ENCODE results near the gene CDK1.
"Not testable (repeated sequence)": the region's sequence is repeated elsewhere in the genome, so short reads cannot be mapped to it uniquely, and the experiment has no call there.

CDK1 gene

DNA sequence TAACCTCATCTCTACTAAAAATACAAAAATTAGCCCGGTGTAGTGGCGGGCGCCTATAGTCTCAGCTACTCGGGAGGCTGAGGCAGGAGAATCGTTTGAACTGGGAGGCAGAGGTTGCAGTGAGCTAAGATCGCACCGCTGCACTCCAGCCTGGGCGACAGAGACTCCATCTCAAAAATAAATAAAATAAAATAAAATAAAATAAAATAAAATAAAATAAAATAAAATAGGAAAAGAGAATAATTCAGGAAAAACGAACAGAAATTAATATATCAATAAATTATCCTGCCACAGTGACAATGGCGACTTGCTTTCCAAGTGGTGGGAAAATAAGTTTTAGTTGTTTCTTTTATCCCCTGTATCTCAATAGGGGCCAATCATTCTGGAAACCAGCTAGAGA, 62.9 kb downstream of the CDK1 start:
- H3K9ac ChIP-seq (ENCODE audit: low read depth, low read length); H3K4me3 ChIP-seq (ENCODE audit: low read depth, low read length); H3K27me3 ChIP-seq (ENCODE audit: control insufficient read depth, insufficient read depth, low read length); H3K9me3 ChIP-seq (ENCODE audit: control insufficient read depth, insufficient read depth, low read length); H3K36me3 ChIP-seq (ENCODE audit: control insufficient read depth, insufficient read depth, low read length); H3K4me1 ChIP-seq (ENCODE audit: control insufficient read depth, insufficient read depth, low read length): not testable (repeated sequence)

DNA sequence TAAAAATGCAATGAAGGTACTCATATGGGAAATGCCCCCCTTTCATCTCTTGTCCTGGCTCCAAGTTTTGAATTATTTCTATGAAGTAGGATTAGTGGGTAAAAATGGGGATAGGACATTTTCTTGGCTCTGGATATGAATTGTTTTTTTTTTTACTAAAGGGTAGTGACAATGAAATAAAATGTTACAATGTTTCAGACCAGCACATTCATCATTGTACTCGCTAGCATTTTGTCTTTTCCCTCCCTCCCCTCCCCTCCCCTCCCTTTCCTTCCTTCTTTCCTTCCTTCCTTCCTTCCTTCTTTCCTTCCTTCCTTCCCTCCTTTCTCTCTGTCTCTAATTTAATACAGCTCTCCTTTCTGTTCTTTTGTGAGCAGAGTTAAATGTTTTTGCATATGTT, 64.4 kb downstream of the CDK1 start:
- H3K27me3 ChIP-seq (ENCODE audit: control insufficient read depth, insufficient read depth, low read length): no peaks in the 10 kb centered on the region
- H3K4me1 ChIP-seq (ENCODE audit: control insufficient read depth, insufficient read depth, low read length): no peaks in the 10 kb centered on the region
- H3K9ac ChIP-seq (ENCODE audit: low read depth, low read length): no peak overlapping the region
- no peaks in the 10 kb centered on the region for H3K36me3 ChIP-seq (ENCODE audit: control insufficient read depth, insufficient read depth, low read length)
- no peaks in the 10 kb centered on the region for H3K9me3 ChIP-seq (ENCODE audit: control insufficient read depth, insufficient read depth, low read length)
- H3K4me3 ChIP-seq (ENCODE audit: low read depth, low read length): no peak overlapping the region
